ENCODE data around the gene SMOC1. TPM values are rescaled to one million over a fixed set of nuclear protein-coding genes. Genes with fewer than 3 reads are reported as not detected.

The SMOC1 gene
- total RNA-seq, 1 donor from 2014 or later = 4.4 TPM

DNA sequence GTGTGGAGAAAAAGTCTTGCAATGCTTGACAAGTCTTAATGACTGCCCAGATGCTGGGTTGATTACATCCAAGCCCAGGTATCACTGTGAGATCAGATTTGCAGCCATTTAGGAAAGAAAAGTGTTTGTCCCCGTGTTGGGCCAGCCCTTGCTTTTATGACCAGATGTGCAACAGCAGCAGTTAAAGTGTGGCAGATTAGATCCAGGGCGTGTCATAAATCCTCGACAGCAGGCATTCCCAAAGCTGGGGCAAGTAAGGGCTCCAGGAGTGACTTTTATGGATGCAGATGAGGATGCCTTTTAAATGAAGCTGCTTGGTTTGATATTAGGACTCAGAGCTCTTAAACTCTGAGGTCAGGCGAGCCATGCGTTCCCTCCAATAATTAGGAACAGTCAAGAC is 1.7 kb downstream of the SMOC1 start:
- no peaks in the 10 kb centered on the region for H3K36me3 ChIP-seq
- H3K4me1 ChIP-seq = peaks cover 9% of the 10 kb centered on the region
- H3K9me3 ChIP-seq (replicated peaks) = no peaks in the 10 kb centered on the region
- intact Hi-C loops (cut with micrococcal nuclease) = no loop called here
- H3K4me3 ChIP-seq = no peak overlapping the region
- H3K27ac ChIP-seq (replicated peaks) = no peak overlapping the region
- DNase-seq = no peak
- TF ChIP-seq, protein P1, sequence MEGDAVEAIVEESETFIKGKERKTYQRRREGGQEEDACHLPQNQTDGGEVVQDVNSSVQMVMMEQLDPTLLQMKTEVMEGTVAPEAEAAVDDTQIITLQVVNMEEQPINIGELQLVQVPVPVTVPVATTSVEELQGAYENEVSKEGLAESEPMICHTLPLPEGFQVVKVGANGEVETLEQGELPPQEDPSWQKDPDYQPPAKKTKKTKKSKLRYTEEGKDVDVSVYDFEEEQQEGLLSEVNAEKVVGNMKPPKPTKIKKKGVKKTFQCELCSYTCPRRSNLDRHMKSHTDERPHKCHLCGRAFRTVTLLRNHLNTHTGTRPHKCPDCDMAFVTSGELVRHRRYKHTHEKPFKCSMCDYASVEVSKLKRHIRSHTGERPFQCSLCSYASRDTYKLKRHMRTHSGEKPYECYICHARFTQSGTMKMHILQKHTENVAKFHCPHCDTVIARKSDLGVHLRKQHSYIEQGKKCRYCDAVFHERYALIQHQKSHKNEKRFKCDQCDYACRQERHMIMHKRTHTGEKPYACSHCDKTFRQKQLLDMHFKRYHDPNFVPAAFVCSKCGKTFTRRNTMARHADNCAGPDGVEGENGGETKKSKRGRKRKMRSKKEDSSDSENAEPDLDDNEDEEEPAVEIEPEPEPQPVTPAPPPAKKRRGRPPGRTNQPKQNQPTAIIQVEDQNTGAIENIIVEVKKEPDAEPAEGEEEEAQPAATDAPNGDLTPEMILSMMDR (IDR thresholded peaks at IDR 0.05; ENCODE audit: borderline replicate concordance) = no peak
- peaks cover 88% of the 10 kb centered on the region for H3K27me3 ChIP-seq (ENCODE audit: low read depth)

DNA sequence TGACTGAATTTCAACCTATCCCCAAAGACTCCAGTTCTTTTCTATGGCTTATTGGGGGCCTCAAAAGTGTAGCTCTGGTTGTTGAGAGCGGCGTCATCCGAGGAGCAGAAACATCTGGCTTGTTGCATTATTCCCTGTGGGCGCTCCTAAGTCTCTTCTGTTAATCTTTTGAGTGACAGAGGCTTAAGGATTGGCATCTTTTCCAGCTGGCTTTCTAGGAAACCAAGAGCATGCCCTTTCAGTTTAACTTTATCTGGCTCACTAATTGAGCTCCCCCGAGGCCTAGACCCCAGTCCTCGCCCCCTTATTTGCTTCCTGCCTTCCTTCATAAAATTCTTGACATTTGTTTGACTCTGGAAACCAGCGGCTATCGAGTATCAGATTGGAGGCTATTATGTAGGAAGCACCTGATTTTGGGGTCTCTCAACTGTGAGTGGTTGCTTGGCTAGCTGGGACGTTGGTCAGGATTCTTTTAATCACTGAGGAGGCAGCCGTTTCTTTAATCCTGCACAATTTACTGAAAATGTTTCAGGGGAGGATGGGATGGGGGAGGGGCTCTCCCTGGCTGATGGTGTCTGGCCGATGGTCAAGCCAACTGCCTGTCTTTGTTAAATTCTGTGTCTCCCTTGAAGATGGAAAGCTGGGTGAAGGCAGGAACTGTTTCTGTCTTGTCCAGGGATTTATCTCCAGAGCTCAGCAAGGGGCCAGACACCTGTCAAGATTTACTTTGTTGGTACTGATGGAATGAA is 3.1 kb downstream of the SMOC1 start:
- H3K27ac ChIP-seq (replicated peaks) = no peak overlapping the region
- DNase-seq = no peak
- no peaks in the 10 kb centered on the region for H3K9me3 ChIP-seq (replicated peaks)
- intact Hi-C loops (cut with micrococcal nuclease) = no loop called here
- H3K4me1 ChIP-seq = peaks cover 9% of the 10 kb centered on the region
- H3K4me3 ChIP-seq = no peak overlapping the region
- TF ChIP-seq, protein P1 (IDR thresholded peaks at IDR 0.05; ENCODE audit: borderline replicate concordance) = no peak
- H3K36me3 ChIP-seq = no peaks in the 10 kb centered on the region
- H3K27me3 ChIP-seq (ENCODE audit: low read depth) = peaks cover 83% of the 10 kb centered on the region

DNA sequence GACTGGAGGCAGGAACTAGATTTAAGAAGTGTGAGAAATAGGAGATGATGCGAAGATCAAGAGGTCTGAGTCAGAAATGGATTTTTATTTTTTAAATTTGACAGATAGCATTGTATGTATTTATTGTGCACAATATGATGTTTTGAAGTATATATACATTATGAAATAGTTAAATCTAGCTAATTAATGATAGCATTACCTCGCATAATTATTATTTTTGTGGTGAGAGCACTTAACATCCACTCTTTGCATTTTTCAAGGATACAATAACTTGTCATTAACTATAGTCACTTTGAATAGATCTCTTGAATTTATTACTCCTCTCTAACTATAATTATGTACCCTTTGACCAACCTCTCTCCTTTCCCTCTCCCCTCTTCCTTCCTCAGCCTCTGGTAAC is 3.7 kb downstream of the SMOC1 start:
- H3K36me3 ChIP-seq = no peaks in the 10 kb centered on the region
- no peaks in the 10 kb centered on the region for H3K9me3 ChIP-seq (replicated peaks)
- peaks cover 9% of the 10 kb centered on the region for H3K4me1 ChIP-seq
- H3K27ac ChIP-seq (replicated peaks) = no peak overlapping the region
- intact Hi-C loops (cut with micrococcal nuclease) = no loop called here
- TF ChIP-seq, protein P1 (IDR thresholded peaks at IDR 0.05; ENCODE audit: borderline replicate concordance) = no peak
- DNase-seq = no peak
- H3K4me3 ChIP-seq = no peak overlapping the region
- peaks cover 80% of the 10 kb centered on the region for H3K27me3 ChIP-seq (ENCODE audit: low read depth)

DNA sequence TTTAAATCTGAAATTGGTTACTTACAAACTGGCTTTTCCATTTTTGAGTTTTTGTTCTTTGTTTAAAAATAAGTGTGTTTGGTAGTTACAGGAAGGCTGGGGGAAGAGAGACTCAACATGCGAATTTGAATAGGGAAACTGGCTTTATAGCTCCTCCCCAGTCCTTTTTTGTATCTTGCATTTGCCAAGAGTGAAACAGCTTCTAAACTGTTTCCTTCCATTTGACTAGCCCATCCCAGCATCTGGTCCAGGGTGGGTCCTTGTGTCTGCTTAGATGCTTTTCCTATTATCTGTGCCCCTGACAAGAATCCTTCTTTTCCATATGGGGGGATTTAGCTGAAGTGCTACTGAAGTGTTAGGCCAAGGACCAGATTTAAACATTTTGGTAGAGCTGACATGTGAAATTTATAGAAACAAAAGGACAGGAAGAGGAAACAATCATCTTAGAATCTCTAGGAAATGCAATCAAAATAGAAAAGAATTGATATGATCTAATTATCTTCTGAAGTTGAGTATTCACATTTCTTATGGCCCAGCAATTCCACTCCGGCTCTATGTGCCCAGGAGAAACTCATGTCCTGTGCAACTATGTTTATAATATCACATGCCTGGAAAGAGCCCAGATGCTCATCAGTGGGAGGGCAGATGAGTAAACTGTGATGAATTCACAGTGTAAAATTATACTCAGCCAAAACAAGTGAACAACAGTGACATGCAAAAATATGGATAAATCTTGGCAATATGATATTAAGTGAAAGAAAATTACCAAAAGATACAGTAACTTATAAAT is 7.4 kb downstream of the SMOC1 start:
- TF ChIP-seq, protein P1 (IDR thresholded peaks at IDR 0.05; ENCODE audit: borderline replicate concordance) = no peak
- no peak overlapping the region for H3K27ac ChIP-seq (replicated peaks)
- H3K4me3 ChIP-seq = no peak overlapping the region
- H3K4me1 ChIP-seq = no peaks in the 10 kb centered on the region
- H3K9me3 ChIP-seq (replicated peaks) = peaks cover 10% of the 10 kb centered on the region
- intact Hi-C loops (cut with micrococcal nuclease) = no loop called here
- no peak for DNase-seq
- H3K27me3 ChIP-seq (ENCODE audit: low read depth) = peaks cover 69% of the 10 kb centered on the region
- H3K36me3 ChIP-seq = no peaks in the 10 kb centered on the region

DNA sequence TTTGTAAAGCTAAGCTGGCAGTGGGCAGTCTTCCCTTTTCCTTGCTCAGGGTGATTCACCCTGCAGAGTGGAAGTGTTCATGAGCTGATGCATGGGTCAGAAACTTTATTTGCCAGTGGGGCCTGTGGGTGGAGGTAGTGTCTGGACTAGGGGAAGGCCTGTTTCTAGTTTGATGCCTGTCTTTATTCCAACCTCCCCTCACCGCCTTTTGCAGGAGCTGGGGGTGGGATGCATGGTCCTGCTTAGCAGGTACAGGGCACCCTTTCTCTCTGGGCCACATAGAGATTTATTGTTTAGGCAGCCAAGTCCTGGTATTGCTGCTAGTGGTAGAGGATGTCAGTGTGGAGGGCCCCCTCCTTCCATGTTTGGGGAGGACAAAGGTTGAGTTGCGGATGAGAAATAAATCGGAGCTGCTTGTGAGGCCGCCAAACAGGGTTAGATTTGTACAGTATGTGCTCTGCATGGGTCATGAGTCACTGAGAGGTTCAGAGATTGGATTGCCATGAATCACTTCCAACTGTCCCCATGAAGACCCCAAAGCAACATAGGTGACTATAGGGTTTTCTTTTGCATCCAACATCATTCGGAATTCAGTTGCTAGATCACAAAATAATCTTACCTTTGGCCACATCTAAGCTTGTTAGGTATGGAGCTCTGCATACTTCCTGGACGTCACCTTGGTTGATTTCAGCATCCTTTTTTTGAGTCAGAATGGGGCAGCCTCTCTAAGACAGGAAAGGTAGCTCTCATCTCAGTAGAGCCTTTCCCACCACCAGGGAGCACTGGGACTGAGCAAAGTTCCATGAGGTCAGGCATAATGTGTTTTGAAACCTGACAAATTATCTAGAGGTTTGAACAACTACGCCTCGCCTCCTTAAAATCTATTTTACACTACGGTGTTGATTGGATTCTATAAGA is 8.8 kb downstream of the SMOC1 start:
- TF ChIP-seq, protein P1 (IDR thresholded peaks at IDR 0.05; ENCODE audit: borderline replicate concordance) = no peak
- H3K4me3 ChIP-seq = no peak overlapping the region
- no peak overlapping the region for H3K27ac ChIP-seq (replicated peaks)
- intact Hi-C loops (cut with micrococcal nuclease) = no loop called here
- peaks cover 62% of the 10 kb centered on the region for H3K27me3 ChIP-seq (ENCODE audit: low read depth)
- DNase-seq = no peak
- H3K36me3 ChIP-seq = no peaks in the 10 kb centered on the region
- peaks cover 10% of the 10 kb centered on the region for H3K9me3 ChIP-seq (replicated peaks)
- no peaks in the 10 kb centered on the region for H3K4me1 ChIP-seq

All from left ventricle myocardium inferior (tissue), 1 donor.